Right lobe of liver (tissue), 4 donors: ENCODE measurements around the gene NKX6-1.

ENCODE experiments used
- CTCF ChIP-seq, 4 donors: fragments of 200-600 bp in 3 of 4; fragments of 450-650 bp in 1 of 4; IDR thresholded peaks; one replicate each; pipeline versions ENCODE4 v1.5.1 to v1.8.0; 2016 to 2022; ENCODE audit warnings: antibody characterized with exemption in 4 of 4, mild to moderate bottlenecking in 2 of 4
- POLR2A ChIP-seq: fragments of 450-650 bp; IDR thresholded peaks from one replicate; pipeline ENCODE4 v1.6.1; 2017; ENCODE audit warnings: antibody characterized with exemption, mild to moderate bottlenecking
- donor health status: DM: no; HTN: no; CAD: no.
- donor health status: DM: no; HTN: no; CAD: no.
- donor health status: DM: no; HTN: yes; CAD: no.

DNA sequence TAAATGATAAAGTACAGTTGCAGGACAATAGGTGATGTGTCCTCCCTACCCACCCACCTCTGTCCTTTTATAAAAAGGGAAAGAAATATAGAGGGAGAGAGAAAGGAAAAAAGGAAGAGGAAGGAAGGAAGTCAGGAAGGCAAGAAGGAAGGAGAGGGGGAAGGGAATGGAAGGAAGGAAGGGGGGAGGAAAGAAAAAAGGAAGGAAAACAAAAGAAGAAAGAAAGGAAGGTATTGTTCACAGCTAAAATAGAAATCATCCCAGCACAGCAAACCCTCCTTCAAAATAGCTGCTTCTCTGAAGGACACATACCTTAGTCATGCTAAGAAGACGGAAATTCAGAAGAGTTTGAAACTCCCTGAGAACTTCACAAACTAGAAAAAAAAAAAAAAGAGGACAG lies 8.4 kb downstream of the NKX6-1 start:
- TF ChIP-seq POLR2A: no peak
- TF ChIP-seq CTCF (IDR thresholded peaks at IDR 0.05): no peak
